Stimulated activated CD8-positive, alpha-beta memory T cell treated with anti-CD3 and anti-CD28 coated beads, Interleukin-2, amount 100 ng/mL, for 1 hour (primary cell): ENCODE measurements around the gene IGFBP2.

ENCODE experiments used
- DNase-seq, 2 donors: peaks; one replicate each; pipeline ENCODE4 v3.0.0-alpha.2; 2020; ENCODE audit warnings: low read depth in 2 of 2

Gene IGFBP2

DNA sequence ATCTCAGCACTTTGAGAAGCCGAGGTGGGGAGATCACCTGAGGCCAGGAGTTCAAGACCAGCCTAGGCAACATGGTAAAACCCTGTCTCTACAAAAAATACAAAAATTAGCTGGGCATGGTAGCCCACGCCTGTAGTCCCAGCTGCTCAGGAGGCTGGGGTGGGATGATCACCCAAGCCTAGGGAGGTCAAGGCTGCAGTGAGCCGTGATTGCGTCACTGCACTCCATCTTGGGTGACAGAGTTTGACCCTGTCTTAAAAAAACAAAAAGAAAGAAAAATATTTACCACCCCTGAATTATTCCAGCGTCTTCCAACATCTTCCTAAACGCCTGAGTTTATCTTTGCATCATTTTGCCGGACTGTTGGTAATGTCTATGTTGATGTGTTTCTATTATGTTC, 68.3 kb downstream of the IGFBP2 start:
- no peak for DNase-seq

DNA sequence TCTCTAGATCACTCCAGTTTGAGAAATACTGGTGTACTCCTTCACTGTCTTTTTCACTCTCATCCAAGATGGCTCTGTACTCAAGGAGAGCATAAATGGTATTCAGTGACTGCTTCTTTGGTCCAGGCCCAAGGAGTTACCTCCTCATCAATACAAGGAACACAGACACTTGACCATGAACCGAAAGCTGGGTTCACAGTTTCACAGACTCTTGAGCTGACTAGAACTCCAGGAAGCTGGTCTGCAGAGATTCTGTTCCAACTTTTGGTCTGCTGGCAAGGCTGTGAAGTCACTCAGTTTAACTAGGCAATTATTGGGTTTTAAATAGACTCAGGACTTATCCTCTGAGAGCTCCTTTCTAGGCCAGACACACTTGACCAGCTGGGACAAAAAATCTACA, 69.5 kb downstream of the IGFBP2 start:
- no peak for DNase-seq

DNA sequence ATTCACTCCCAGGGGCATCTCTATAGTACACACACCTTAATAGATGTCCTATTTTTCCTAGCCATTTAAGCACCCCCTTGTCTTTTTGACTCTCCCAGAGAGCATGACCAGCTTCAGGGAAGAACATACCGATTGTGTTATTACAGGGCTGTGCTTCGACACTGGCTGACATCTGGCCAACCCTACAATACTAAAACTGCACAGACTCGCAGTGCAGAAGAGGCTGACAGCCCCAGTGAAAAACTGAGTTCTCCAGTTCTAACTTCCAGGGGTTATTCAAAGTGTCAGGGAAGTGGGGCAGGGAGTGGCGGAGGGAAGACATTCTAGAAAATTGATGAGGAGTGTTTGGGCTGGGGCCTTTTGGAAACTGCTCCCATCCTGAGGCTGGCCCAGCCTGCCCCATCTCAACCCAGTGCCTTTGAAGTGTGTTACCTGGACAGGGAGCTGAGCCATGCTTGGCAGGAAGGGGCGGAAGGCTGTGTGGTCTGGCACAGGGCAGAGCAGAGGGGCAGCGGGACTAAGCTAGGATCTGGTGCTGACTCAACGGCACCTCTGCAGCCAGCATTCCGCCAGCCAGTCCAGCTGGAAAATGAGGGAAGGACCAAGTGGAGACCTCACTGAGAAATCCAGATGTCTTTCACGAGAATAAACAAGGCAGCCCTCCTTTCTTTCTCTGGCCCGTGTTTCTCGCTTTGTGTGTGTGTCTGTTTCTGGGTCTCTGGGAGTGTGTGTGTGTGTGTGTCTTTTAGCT, 77.5 kb downstream of the IGFBP2 start:
- DNase-seq = no peak

DNA sequence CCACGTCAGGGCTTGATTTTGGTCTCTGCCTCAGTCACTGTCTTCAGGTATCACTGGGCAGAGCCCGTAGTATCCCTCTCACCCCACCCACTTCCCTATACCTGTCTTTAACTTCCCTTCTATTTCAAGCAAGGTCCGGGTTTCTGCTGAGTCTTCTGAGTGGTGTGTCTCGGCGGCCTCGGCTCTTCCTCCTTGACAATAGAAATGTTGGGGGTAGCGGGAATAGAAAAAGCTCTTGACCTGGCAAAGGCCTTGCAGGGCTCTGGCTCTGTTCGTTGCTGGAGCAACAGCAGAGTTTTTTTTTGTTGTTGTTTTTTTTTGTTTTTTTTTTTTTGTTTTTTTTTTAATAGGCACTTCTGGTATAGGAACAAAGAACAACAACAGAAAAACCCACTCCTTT, 78.1 kb downstream of the IGFBP2 start:
- no peak for DNase-seq

DNA sequence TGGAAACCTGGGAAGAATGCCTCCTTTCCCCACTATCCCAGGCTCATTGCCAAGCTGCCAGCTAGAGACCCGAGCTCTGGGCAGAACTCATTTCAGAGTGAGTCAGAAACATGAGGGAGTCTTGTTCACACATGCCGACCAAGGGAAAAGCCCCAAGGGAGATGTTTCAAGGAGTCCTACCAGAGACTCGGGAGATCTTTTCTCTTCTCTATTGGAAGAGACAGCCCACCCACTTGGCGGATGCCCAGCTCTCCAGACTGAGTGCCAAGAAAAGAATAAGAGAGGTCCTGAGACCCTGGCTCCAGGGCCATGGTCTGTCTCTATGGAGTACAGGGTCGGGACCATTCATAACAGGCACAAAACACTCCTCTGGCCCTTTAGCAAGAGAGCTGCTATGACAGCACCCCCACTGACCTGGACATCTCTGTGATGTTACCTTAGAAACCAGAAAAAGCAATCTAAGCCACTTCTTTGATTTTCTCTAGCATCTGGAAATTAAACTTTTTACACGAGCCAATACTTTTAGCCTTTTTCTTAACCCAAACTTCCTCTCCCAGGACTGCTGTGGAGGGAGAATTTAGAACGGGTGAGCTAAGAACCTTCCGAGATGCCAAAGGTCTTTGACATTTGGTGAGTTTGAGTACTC, 80.6 kb downstream of the IGFBP2 start:
- DNase-seq = no peak
